Naive B cell (primary cell): ENCODE results near the gene SHISAL1. TPM values are rescaled to one million over a fixed set of nuclear protein-coding genes. Genes with fewer than 3 reads are reported as not detected.

ENCODE experiments used
- ATAC-seq, 2 donors: fragments of 150-1000 bp; cut with Tn5 transposase; 2 replicates each; pipeline ENCODE4 v1.10.0; 2021; ENCODE audit warnings: low read depth in 2 of 2, mild to moderate bottlenecking in 2 of 2, moderate library complexity in 2 of 2
- DNase-seq: peaks from one replicate; pipeline ENCODE4 v3.0.0; 2022
- H3K27ac Mint-ChIP-seq, 6 donors: one replicate each; pipeline ENCODE4 v1.8.0; 2020 to 2022; ENCODE audit warnings: mild to moderate bottlenecking in 6 of 6, mixed read lengths in 6 of 6, moderate library complexity in 5 of 6, inconsistent platforms in 2 of 6
- H3K27me3 Mint-ChIP-seq, 3 donors: one replicate each; pipeline ENCODE4 v1.8.0; 2021 to 2022; ENCODE audit warnings: mixed read lengths in 3 of 3, mild to moderate bottlenecking in 1 of 3
- H3K36me3 Mint-ChIP-seq, 2 donors: one replicate each; pipeline ENCODE4 v1.8.0; 2020 to 2022; ENCODE audit warnings: mixed read lengths in 2 of 2, inconsistent platforms in 1 of 2, mild to moderate bottlenecking in 1 of 2
- H3K4me1 Mint-ChIP-seq, 3 donors: one replicate each; pipeline ENCODE4 v1.8.0; 2020 to 2022; ENCODE audit warnings: mixed read lengths in 3 of 3, inconsistent platforms in 1 of 3, mild to moderate bottlenecking in 1 of 3, moderate library complexity in 1 of 3
- H3K4me3 Mint-ChIP-seq, 8 donors: one replicate each; pipeline ENCODE4 v1.8.0; 2020 to 2022; ENCODE audit warnings: mild to moderate bottlenecking in 8 of 8, mixed read lengths in 8 of 8, moderate library complexity in 8 of 8, inconsistent platforms in 2 of 8
- H3K9me3 Mint-ChIP-seq, 7 donors: one replicate each; pipeline ENCODE4 v1.8.0; 2020 to 2022; ENCODE audit warnings: mixed read lengths in 7 of 7, mild to moderate bottlenecking in 5 of 7, inconsistent platforms in 2 of 7, moderate library complexity in 1 of 7
- polyA plus RNA-seq, 6 donors: library from polyadenylated mRNA; unstranded; fragments of 300-500 nt; fragmentation: Illumina TruSeq; gene quantifications; one replicate each; pipeline ENCODE4 v1.2.3, GENCODE V29; 2021; ENCODE audit warnings: low read depth in 6 of 6

SHISAL1 gene
- polyA plus RNA-seq, 6 donors from 2014 or later = not detected

DNA sequence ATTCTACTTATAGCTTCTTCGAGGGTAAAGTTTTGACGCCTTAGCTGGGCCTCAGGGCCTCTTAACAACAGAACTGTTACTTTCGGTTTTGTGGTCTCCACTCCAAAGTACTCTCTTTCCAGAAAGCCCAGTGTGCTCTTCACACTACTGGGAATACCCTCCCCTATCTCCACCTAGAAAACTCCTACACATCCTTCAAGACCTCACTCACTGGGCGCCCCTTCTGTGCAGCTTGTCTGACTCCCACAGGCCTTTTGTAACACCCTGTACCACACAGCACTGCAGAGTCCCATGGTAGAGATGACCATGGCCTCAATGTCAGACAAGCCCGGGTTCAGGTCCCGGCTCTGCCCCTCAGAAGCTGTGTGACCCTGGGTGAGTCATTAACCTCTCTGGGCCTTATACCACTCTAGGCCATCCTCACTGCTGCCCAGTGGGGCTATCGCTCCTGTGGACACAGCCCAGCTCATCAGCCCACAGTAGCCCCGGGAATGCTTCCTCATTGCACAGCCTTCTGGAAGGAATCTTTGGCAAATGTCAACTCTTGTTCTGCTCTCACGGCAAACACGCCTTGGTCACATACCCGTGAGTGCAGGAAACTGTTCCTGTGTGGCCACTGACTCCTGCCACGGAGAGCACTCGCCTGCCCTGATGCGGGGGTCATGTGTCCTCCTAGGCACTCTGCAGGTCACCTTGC, 51.4 kb downstream of the SHISAL1 start:
- DNase-seq = no peak

DNA sequence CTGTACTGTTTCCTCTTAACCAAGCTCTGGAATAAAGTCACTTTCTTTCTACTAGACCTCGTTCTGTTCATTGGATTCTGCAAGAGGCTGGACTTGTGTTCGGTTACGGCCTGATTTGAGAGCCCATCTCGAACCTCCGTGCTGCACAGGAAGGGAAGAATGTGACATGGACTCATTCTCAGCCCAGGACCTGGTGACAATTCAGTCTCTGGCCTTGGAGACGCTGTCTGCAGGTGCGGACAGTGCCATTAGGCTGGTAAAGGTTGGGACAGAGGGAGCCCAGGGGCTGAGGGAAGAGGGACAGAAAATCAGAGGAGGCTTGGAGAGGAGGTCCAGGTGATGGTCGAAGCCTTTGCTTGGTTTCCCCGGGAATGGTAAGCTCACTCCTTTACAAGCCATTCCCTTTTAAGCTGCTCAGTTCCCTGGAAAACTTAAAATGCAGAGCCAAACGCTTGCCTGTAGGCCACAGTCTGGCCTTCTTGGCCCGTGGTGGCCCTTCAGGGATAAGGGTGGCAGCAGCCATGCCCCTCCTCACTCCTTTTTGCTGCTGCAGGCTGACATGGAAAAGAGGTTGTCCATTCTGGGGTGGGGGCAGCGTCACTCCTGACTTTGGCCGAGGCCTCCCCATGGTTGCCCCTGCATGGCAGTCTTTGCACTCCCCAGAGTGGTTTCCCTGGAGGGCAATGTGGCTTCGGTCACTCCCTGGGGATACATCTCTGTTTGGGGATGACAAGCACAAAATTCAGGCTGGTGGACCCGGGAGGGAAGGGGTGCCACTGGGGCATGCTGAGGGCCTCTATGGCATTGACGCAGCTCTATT, 52.3 kb downstream of the SHISAL1 start:
- Mint-ChIP-seq H3K9me3 (peaks cover 0 to 3% (median 0%) of the 10 kb centered on the region in 7 donors), H3K27me3 (peaks cover 25 to 38% (median 26%) of the 10 kb centered on the region in 3 donors), H3K4me1 (no peaks in the 10 kb centered on the region), H3K4me3 (no peak overlapping the region), H3K36me3 (peaks cover 0 to 8% of the 10 kb centered on the region in 2 donors), H3K27ac (no peak overlapping the region)
- ATAC-seq = no peak
- DNase-seq = no peak

More for the DNA sequence above, 51.4 kb downstream of the SHISAL1 start:
- H3K4me1 Mint-ChIP-seq = no peaks in the 10 kb centered on the region
- peak overlapping the region in 1 of 8 donors; percentile 29 for H3K4me3 Mint-ChIP-seq
- peaks cover 0 to 3% of the 10 kb centered on the region in 2 donors for H3K36me3 Mint-ChIP-seq
- peaks cover 22 to 29% (median 24%) of the 10 kb centered on the region in 3 donors for H3K27me3 Mint-ChIP-seq
- ATAC-seq = no peak
- peaks cover 0 to 2% (median 0%) of the 10 kb centered on the region in 7 donors for H3K9me3 Mint-ChIP-seq
- peak overlapping the region in 1 of 6 donors; percentile 37 for H3K27ac Mint-ChIP-seq

GRCh38 chr22:44259366-44260215, 53.2 kb downstream of the SHISAL1 start:
- peaks cover 31 to 39% (median 33%) of the 10 kb centered on the region in 3 donors for H3K27me3 Mint-ChIP-seq

DNA sequence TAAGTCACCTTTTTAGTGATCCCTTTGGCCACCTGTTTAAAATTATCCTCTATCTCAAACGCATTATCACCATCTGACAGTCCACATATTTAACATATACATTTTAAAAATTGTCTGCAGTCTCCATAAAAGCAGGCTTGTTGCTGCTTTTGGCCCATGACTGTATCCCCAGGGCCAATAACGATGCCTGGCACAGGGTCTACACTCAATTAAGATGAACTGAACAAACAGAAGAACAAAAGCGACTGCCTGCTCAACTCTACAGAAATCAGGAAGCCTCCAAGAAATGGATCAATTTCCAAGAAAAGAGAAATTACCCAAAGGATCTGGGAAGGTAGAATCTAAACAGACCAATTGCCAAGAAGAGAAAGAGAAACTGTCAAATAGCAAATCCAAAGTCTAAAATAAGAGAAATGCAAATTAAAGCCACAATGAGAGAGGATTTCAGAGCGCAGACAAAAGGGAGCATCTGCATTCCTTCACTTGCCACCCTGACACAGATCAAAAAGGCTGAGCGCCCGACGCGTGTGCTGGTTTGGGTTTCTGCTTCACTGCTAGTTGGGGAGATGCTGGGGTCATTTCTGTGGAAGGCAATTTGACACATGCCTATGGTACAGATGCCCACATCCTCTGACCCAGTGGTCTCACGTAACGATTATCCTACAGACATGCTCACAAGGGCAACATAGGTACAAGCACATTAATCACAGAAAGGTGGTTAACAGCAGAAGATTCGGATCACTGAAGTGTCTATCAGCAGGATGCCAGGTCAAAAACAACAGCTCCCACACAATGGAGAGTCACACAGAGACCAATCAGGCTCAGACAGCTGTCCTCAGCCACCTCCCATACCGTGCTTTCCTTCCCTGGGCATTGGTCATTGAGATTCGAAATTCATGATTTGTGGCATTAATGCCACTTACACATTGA, 55.9 kb downstream of the SHISAL1 start:
- Mint-ChIP-seq H3K36me3 (peaks cover 0 to 8% of the 10 kb centered on the region in 2 donors), H3K9me3 (peaks cover 0 to 6% (median 3%) of the 10 kb centered on the region in 7 donors), H3K4me3 (no peak overlapping the region), H3K27me3 (peaks cover 27 to 38% (median 28%) of the 10 kb centered on the region in 3 donors), H3K27ac (peak overlapping the region in 1 of 6 donors; percentile 32), H3K4me1 (no peaks in the 10 kb centered on the region)
- no peak for DNase-seq
- no peak for ATAC-seq

More at GRCh38 chr22:44259366-44260215, 53.2 kb downstream of the SHISAL1 start:
- no peak for DNase-seq
- Mint-ChIP-seq H3K4me1 (no peaks in the 10 kb centered on the region), H3K4me3 (no peak overlapping the region), H3K27ac (peak overlapping the region in 1 of 6 donors; percentile 62), H3K9me3 (peaks cover 0 to 3% (median 0%) of the 10 kb centered on the region in 7 donors), H3K36me3 (peaks cover 0 to 8% of the 10 kb centered on the region in 2 donors)
- ATAC-seq = no peak

DNA sequence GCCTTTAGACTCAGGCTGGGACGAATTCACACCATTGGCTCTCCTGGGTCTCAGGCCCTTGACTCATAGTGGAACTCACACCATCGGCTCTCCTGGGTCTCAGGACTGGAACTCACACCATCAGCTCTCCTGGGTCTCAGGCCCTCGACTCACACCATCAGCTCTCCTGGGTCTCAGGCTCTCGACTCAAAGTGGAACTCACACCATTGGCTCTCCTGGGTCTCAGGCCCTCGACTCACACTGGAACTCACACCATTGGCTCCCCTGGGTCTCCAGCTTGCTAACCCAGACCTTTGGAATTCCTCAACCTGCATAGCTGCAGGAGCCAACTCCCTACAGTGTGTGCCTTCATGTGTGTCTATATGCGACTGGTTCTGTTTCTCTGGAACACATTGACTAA, 56.7 kb downstream of the SHISAL1 start:
- Mint-ChIP-seq H3K36me3 (peaks cover 0 to 8% of the 10 kb centered on the region in 2 donors), H3K4me1 (no peaks in the 10 kb centered on the region), H3K27me3 (peaks cover 27 to 39% (median 35%) of the 10 kb centered on the region in 3 donors), H3K4me3 (peak overlapping the region in 1 of 8 donors; percentile 42), H3K27ac (no peak overlapping the region), H3K9me3 (peaks cover 0 to 7% (median 4%) of the 10 kb centered on the region in 7 donors)
- no peak for ATAC-seq
- DNase-seq = no peak

DNA sequence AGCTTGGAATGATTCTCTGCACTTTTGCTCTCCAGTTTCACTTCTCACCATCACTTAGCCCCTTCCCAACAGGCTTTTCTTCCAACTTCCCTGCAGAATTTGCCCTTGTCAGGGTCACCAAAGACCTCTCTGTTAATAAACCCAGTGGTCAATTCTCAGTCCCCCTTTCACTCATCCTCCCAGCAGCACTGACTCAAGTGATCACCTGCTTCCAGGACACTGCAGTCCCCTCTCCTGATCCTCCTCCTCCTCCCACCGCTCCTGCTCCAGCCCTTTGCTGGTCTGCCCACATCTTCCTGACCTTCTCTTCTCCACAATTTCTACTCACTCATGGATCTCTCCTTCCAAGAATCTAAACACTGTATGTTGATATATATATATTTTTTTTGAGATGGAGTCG, 57.9 kb downstream of the SHISAL1 start:
- H3K27me3 Mint-ChIP-seq = peaks cover 27 to 47% (median 47%) of the 10 kb centered on the region in 3 donors
- H3K27ac Mint-ChIP-seq = no peak overlapping the region
- no peaks in the 10 kb centered on the region for H3K4me1 Mint-ChIP-seq
- no peak overlapping the region for H3K4me3 Mint-ChIP-seq
- H3K9me3 Mint-ChIP-seq = peaks cover 4 to 20% (median 10%) of the 10 kb centered on the region in 7 donors
- H3K36me3 Mint-ChIP-seq = peaks cover 0 to 18% of the 10 kb centered on the region in 2 donors
- ATAC-seq (no peak), DNase-seq (no peak)

GRCh38 chr22:44249376-44250147, 63.2 kb downstream of the SHISAL1 start:
- ATAC-seq (no peak), DNase-seq (no peak)
- Mint-ChIP-seq H3K36me3 (peaks cover 0 to 25% of the 10 kb centered on the region in 2 donors), H3K27ac (no peak overlapping the region), H3K9me3 (peaks cover 9 to 26% (median 17%) of the 10 kb centered on the region in 7 donors), H3K4me1 (no peaks in the 10 kb centered on the region), H3K27me3 (peaks cover 2 to 47% (median 43%) of the 10 kb centered on the region in 3 donors), H3K4me3 (no peak overlapping the region)

GRCh38 chr22:44248926-44249325, 63.8 kb downstream of the SHISAL1 start:
- Mint-ChIP-seq H3K4me1 (no peaks in the 10 kb centered on the region), H3K27ac (no peak overlapping the region), H3K4me3 (no peak overlapping the region), H3K27me3 (peaks cover 6 to 51% (median 49%) of the 10 kb centered on the region in 3 donors), H3K9me3 (peaks cover 9 to 26% (median 17%) of the 10 kb centered on the region in 7 donors), H3K36me3 (peaks cover 0 to 25% of the 10 kb centered on the region in 2 donors)
- no peak for DNase-seq
- ATAC-seq = no peak

GRCh38 chr22:44247923-44248892, 64.5 kb downstream of the SHISAL1 start:
- DNase-seq (no peak), ATAC-seq (no peak)
- no peak overlapping the region for H3K27ac Mint-ChIP-seq
- H3K9me3 Mint-ChIP-seq = peaks cover 9 to 26% (median 17%) of the 10 kb centered on the region in 7 donors
- H3K36me3 Mint-ChIP-seq = peaks cover 0 to 25% of the 10 kb centered on the region in 2 donors
- H3K4me3 Mint-ChIP-seq = no peak overlapping the region
- peaks cover 9 to 58% (median 56%) of the 10 kb centered on the region in 3 donors for H3K27me3 Mint-ChIP-seq
- H3K4me1 Mint-ChIP-seq = no peaks in the 10 kb centered on the region

DNA sequence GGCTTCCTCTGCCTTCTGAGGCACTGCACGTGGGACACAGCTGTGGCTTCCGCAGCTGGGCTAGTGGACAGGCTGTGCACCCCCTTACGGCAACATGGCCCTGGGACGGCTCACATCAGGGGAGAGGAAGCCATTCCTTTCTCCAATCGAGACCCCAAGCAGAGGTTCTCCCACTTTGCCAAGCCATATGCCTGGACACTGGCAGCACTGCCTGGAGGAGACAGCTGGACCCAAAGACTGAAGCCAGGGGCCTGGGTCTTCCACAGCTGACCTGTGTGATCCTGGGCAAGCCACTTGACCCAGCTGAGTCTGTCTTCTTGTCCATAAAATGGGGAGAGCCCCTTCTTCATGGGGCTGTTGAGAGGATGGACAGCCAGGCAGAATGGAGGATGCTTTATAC, 65.4 kb downstream of the SHISAL1 start:
- Mint-ChIP-seq H3K27ac (no peak overlapping the region), H3K9me3 (peaks cover 8 to 24% (median 17%) of the 10 kb centered on the region in 7 donors), H3K4me1 (no peaks in the 10 kb centered on the region), H3K4me3 (no peak overlapping the region), H3K36me3 (peaks cover 0 to 25% of the 10 kb centered on the region in 2 donors), H3K27me3 (peaks cover 10 to 59% (median 58%) of the 10 kb centered on the region in 3 donors)
- no peak for DNase-seq
- ATAC-seq = no peak
